Epithelial cell of proximal tubule (primary cell): ENCODE data around the gene FGD2. TPM values are rescaled to one million over a fixed set of nuclear protein-coding genes. Genes with fewer than 3 reads are reported as not detected.

Experiments
- DNase-seq: peaks from one replicate; pipeline ENCODE4 v3.0.0-alpha.2; 2011; ENCODE audit warnings: low read depth
- H3K4me3 ChIP-seq: 2 replicates; pipeline ENCODE4 v1.5.1; 2011; ENCODE audit warnings: low read depth, mild to moderate bottlenecking, low read length
- total RNA-seq: library from RNA; depleted of rRNA; stranded (reverse); fragments of >200 nt; gene quantifications from 2 replicates; pipeline ENCODE4 v1.2.3, GENCODE V29; 2015
- TF ChIP-seq, protein P1 (sequence below): conservative IDR thresholded peaks from 2 replicates; pipeline ENCODE4 v1.5.1; 2012; ENCODE audit warnings: low read depth, mild to moderate bottlenecking, low read length

FGD2 gene
- total RNA-seq, 1 donor from 2014 or later = not detected

DNA sequence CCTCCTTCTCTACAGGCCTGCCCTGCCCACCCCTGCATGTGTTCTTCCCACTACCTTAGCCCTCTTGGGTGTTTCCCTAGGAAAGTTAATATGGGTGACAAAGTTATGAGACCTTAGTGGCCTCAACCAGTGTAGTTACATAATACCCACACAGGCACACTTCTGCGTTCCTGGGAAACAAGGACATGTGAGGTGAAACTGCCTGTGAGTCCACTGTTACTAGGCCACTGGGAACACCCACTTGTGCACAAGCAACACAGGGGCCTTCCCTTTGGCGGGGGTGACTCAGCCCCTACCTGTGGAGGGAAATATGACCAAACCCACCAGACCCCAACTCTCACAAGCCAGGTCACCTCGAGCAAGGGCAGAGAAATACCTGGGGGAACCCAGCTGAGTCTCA is 38.2 kb upstream of the FGD2 start:
- H3K4me3 ChIP-seq = no peak overlapping the region
- TF ChIP-seq, protein P1, sequence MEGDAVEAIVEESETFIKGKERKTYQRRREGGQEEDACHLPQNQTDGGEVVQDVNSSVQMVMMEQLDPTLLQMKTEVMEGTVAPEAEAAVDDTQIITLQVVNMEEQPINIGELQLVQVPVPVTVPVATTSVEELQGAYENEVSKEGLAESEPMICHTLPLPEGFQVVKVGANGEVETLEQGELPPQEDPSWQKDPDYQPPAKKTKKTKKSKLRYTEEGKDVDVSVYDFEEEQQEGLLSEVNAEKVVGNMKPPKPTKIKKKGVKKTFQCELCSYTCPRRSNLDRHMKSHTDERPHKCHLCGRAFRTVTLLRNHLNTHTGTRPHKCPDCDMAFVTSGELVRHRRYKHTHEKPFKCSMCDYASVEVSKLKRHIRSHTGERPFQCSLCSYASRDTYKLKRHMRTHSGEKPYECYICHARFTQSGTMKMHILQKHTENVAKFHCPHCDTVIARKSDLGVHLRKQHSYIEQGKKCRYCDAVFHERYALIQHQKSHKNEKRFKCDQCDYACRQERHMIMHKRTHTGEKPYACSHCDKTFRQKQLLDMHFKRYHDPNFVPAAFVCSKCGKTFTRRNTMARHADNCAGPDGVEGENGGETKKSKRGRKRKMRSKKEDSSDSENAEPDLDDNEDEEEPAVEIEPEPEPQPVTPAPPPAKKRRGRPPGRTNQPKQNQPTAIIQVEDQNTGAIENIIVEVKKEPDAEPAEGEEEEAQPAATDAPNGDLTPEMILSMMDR = no peak
- DNase-seq = no peak

DNA sequence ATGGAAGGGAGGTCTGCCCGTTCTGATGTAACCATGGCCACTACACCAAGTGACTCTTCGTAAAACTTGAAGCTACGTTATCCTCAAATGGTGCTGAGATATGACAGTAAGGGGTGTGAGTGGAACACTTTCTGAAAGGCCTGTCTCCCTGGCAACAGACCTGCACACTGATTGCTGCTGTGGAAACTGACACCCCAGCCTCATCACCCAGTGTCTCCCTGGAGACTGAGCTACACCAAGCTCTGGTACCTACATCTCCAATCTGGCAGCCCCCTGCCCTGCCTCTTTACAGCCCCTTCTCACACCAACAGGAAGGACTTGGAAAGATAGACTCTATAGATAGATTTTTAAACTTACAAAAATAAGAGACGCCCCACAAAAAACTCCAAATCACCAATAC is 37.7 kb upstream of the FGD2 start:
- no peak for DNase-seq
- TF ChIP-seq, protein P1 = no peak

DNA sequence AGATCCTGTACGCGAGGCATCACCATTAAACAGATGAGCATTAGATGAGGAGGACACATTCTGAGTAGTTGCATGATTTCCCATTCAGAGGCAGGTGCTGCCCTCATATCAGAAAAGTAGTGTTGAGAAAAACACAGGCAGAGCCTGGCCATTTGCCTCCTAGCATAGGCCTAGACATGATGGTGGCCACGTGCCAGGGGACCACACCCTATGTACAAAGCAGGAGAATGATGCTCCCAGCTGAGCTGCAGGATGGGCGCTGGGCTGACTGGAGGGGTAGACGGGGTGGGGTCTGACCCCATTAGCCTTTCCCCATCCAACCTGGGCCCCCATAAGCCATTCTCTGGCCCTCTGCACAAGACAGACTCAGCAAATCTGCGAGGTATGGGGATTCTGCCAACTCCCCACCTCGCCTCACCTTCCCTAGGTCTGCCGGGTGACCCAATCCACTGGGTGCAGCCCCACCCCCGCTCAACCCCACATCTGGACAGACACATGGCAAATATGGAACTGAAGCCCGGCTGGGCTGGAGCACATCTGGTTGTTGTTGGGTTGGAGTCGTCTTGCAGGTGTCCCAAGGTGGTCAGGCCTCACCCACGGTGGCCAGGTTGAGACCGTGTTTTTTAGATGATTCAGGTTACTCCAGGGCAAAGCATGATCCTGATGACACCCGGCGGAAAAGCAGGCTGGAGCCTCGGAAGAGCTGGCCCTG is 37.0 kb upstream of the FGD2 start:
- no peak overlapping the region for H3K4me3 ChIP-seq
- TF ChIP-seq, protein P1 = no peak
- DNase-seq = no peak

More for the DNA sequence above, 37.7 kb upstream of the FGD2 start:
- no peak overlapping the region for H3K4me3 ChIP-seq

DNA sequence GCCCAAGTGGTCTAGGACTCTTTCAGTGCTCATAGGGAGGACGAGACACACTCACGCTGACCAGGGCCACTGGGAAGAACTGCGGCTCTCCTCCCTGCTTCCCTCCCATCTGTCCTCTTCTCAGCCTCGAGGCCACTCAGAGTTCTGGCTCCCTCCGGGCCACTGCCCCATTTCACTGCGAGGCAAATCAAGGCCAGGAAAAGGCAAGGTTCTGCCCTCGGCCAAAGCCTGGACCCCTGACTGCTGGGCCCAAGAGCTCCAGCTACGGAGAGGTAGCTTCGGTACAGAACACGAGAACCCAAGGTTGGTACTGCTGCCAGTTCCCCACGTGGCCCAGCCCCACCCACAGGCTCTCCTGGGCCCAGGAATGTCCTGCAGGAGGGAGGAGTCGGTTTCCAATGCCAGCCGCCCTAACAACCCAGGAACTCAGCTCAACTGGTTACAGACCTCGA is 36.2 kb upstream of the FGD2 start:
- no peak overlapping the region for H3K4me3 ChIP-seq
- no peak for DNase-seq
- TF ChIP-seq, protein P1 = no peak

DNA sequence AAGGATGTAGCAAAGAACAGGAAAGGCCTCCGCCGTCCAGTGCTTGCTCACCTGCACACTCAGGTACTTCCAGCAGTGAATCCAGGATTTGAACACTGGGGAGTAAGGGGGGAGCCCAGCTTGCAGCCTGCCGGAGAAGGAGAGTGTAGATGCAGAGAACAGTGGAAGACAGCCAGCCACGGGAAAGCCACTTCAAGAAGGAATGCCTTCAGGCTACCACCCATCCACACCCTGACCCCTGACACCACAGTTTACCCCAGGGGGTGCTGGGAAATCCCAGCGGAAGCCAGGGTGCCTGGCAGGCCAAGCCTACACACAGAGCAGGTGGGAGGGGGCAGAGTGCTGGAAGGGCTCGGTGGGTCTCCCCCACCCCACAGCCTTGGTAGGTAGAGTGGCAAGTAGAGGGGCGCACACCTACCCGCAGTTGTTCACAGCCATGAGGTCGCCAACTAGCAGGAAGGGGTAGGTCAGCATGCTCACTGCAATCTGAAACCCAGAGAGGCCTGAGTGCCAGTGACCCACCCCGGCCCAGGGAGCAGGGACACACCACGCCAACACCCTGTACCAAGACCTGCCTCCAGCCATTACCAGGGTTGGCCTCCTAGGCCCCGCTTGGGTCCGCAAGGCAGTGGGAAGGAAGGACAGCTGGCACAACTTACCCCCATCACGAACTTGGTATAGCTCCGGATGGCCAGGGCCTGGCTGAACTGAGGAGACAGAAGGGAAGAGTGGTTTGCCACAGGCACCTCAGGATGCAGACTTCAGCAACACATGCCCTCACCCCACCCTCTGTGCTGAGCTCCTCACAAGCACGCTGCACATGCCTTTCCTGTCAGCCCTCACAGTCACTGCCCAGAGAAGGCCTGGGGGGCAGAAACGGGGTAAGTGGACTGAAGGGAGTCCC is 35.2 kb upstream of the FGD2 start:
- TF ChIP-seq, protein P1 = no peak
- DNase-seq = no peak
- H3K4me3 ChIP-seq = no peak overlapping the region

DNA sequence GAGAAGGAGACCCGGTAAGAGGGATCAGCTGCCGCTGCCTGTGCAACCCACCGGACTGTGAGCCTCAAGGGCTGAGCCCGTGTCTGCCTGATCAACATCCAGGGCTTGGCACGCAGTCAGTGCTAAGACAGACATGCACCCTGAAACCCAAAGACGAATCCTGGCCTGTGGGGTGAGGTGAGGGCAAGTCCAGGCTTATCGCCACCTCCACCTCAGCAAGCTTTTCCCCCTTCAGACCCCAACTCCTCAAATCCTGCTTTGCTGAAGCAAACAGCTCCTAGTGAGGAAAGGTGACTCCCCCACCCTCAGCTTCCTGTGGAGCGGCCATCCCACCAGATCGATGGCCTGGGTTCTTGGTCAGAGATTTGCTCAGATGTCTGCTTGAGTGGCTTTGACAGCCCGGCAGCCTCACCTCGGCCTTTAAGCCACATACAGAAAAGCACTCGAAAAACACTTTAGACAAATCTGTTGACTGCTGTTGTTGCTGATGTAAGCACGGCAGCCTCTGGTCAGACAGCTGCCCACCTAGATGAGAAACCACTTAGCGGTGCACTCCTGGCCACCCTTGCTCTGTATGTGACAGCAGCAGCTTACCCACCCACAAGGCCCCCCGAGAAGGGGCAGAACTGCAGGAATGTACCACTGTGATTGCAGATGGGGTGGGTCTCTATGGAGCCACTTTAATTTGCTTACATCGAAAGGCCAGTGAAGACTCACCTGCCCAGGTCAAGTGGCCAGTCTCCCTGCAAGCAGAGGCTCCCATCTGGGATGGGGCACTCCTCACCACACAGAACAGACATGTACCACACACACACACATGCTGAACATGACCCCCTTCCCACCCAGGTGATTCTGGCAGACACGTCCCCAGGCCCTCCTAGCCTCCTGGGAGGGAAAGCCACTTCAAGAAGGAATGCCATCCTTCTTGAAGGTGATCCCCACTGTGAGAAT is 34.3 kb upstream of the FGD2 start:
- no peak for DNase-seq
- no peak overlapping the region for H3K4me3 ChIP-seq
- TF ChIP-seq, protein P1 = no peak
